Neural cell (in vitro differentiated cells): ENCODE results near the gene C1R.

Source experiments
- CTCF ChIP-seq: fragments of 450-650 bp; IDR thresholded peaks from 2 replicates; pipeline ENCODE4 v1.5.1; 2014; ENCODE audit warnings: antibody characterized with exemption, mild to moderate bottlenecking, moderate library complexity; ENCODE audit not compliant: poor library complexity, severe bottlenecking
- EP300 ChIP-seq: fragments of 450-650 bp; conservative IDR thresholded peaks from 2 replicates; pipeline ENCODE4 v1.6.1; 2014; ENCODE audit warnings: antibody characterized with exemption, mild to moderate bottlenecking, moderate library complexity; ENCODE audit not compliant: poor library complexity, severe bottlenecking
- EZH2 ChIP-seq: fragments of 200-600, 300-800 bp; shearing (Covaris generic), sonication (generic); IDR thresholded peaks from 2 replicates; pipeline ENCODE4 v1.6.1; 2014; ENCODE audit warnings: antibody characterized with exemption, low read length, borderline replicate concordance, mild to moderate bottlenecking; ENCODE audit not compliant: insufficient read depth, poor library complexity, severe bottlenecking
- MXI1 ChIP-seq: fragments of 450-650 bp; conservative IDR thresholded peaks from 2 replicates; pipeline ENCODE4 v1.6.1; 2014; ENCODE audit warnings: antibody characterized with exemption, mild to moderate bottlenecking; ENCODE audit not compliant: poor library complexity, severe bottlenecking
- POLR2AphosphoS5 ChIP-seq: IDR thresholded peaks from 2 replicates; pipeline ENCODE4 v1.6.1; 2012
- RAD21 ChIP-seq: fragments of 450-650 bp; conservative IDR thresholded peaks from 2 replicates; pipeline ENCODE4 v1.6.1; 2014; ENCODE audit warnings: antibody characterized with exemption, mild to moderate bottlenecking, moderate library complexity
- SMC3 ChIP-seq: fragments of 450-650 bp; conservative IDR thresholded peaks from 2 replicates; pipeline ENCODE4 v1.6.1; 2014; ENCODE audit warnings: antibody characterized with exemption, mild to moderate bottlenecking, moderate library complexity; ENCODE audit not compliant: poor library complexity
- TAF1 ChIP-seq: IDR thresholded peaks from 2 replicates; pipeline ENCODE4 v1.6.1; 2012; ENCODE audit warnings: low read depth

GRCh38 chr12:7091660-7092228, 501 bp downstream of the C1R start:
- TF ChIP-seq CTCF (no peak), TAF1 (no peak), POLR2AphosphoS5 (no peak), SMC3 (no peak), EZH2 (no peak), RAD21 (no peak), EP300 (no peak), MXI1 (no peak)
